Stomach smooth muscle (tissue), 2 donors: ENCODE measurements around the gene ARRB1.
"Not testable (repeated sequence)": the region's sequence is repeated elsewhere in the genome, so short reads cannot be mapped to it uniquely, and the experiment has no call there.

Experiments used
- H3K27ac ChIP-seq: one replicate; pipeline ENCODE4 v1.7.0; 2013; ENCODE audit warnings: mild to moderate bottlenecking, low read length, inconsistent platforms
- H3K27me3 ChIP-seq, 2 donors: one replicate each; pipeline ENCODE4 v1.7.0; 2013; ENCODE audit warnings: low read length in 2 of 2; ENCODE audit not compliant: insufficient read depth in 2 of 2, control insufficient read depth in 1 of 2
- H3K36me3 ChIP-seq, 2 donors: one replicate each; pipeline ENCODE4 v1.7.0; 2013; ENCODE audit warnings: low read length in 2 of 2; ENCODE audit not compliant: control insufficient read depth in 2 of 2, insufficient read depth in 2 of 2
- H3K4me1 ChIP-seq: one replicate; pipeline ENCODE4 v1.7.0; 2013; ENCODE audit warnings: low read length; ENCODE audit not compliant: control insufficient read depth, insufficient read depth
- H3K4me3 ChIP-seq, 2 donors: one replicate each; pipeline ENCODE4 v1.7.0; 2013; ENCODE audit warnings: low read length in 2 of 2
- H3K9ac ChIP-seq, 2 donors: one replicate each; pipeline ENCODE4 v1.7.0; 2013; ENCODE audit warnings: low read length in 2 of 2, mild to moderate bottlenecking in 1 of 2
- H3K9me3 ChIP-seq, 2 donors: one replicate each; pipeline ENCODE4 v1.7.0; 2013; ENCODE audit warnings: low read length in 2 of 2; ENCODE audit not compliant: control insufficient read depth in 2 of 2
- donor health status: healthy.
- donor health status: Pancreatic carcinoma.

ARRB1 gene

GRCh38 chr11:75386942-75387630 lies 35.6 kb upstream of the ARRB1 start:
- no peaks in the 10 kb centered on the region for H3K36me3 ChIP-seq
- H3K27ac ChIP-seq, result no peak overlapping the region
- H3K27me3 ChIP-seq, result peaks cover 2 to 3% of the 10 kb centered on the region in 2 donors
- no peak overlapping the region for H3K4me3 ChIP-seq
- no peaks in the 10 kb centered on the region for H3K9me3 ChIP-seq
- H3K4me1 ChIP-seq, result peaks cover 10% of the 10 kb centered on the region
- H3K9ac ChIP-seq, result no peak overlapping the region

GRCh38 chr11:75384438-75385080 lies 33.1 kb upstream of the ARRB1 start:
- H3K4me1 ChIP-seq, result peaks cover 15% of the 10 kb centered on the region
- H3K9me3 ChIP-seq, result no peaks in the 10 kb centered on the region
- H3K9ac ChIP-seq, result no peak overlapping the region
- no peaks in the 10 kb centered on the region for H3K36me3 ChIP-seq
- no peaks in the 10 kb centered on the region for H3K27me3 ChIP-seq
- H3K27ac ChIP-seq, result no peak overlapping the region
- no peak overlapping the region for H3K4me3 ChIP-seq

- H3K36me3 ChIP-seq, result no peaks in the 10 kb centered on the region
- no peaks in the 10 kb centered on the region for H3K27me3 ChIP-seq
- no peak overlapping the region for H3K27ac ChIP-seq
- no peak overlapping the region for H3K9ac ChIP-seq
- no peaks in the 10 kb centered on the region for H3K9me3 ChIP-seq
- no peak overlapping the region for H3K4me3 ChIP-seq
- peaks cover 11% of the 10 kb centered on the region for H3K4me1 ChIP-seq
Measured at GRCh38 chr11:75383246-75383645, 31.8 kb upstream of the ARRB1 start.

- H3K4me1 ChIP-seq, result peaks cover 10% of the 10 kb centered on the region
- H3K27ac ChIP-seq, result no peak overlapping the region
- H3K9ac ChIP-seq, result no peak overlapping the region
- no peak overlapping the region for H3K4me3 ChIP-seq
- H3K27me3 ChIP-seq, result no peaks in the 10 kb centered on the region
- no peaks in the 10 kb centered on the region for H3K36me3 ChIP-seq
- H3K9me3 ChIP-seq, result no peaks in the 10 kb centered on the region
Measured at GRCh38 chr11:75380716-75381420, 29.4 kb upstream of the ARRB1 start.

GRCh38 chr11:75380245-75380644 lies 28.8 kb upstream of the ARRB1 start:
- H3K27ac ChIP-seq, result no peak overlapping the region
- H3K36me3 ChIP-seq, result no peaks in the 10 kb centered on the region
- H3K9ac ChIP-seq, result no peak overlapping the region

GRCh38 chr11:75378776-75379175 lies 27.3 kb upstream of the ARRB1 start:
- H3K9me3 ChIP-seq, H3K4me3 ChIP-seq, H3K4me1 ChIP-seq, H3K27me3 ChIP-seq, H3K27ac ChIP-seq, H3K36me3 ChIP-seq, H3K9ac ChIP-seq: not testable (repeated sequence)

More at GRCh38 chr11:75380245-75380644, 28.8 kb upstream of the ARRB1 start:
- Histone ChIP-seq H3K4me1 (peaks cover 10% of the 10 kb centered on the region), H3K4me3 (no peak overlapping the region), H3K9me3 (no peaks in the 10 kb centered on the region), H3K27me3 (no peaks in the 10 kb centered on the region)

- Histone ChIP-seq H3K9ac (no peak overlapping the region), H3K36me3 (no peaks in the 10 kb centered on the region), H3K4me3 (no peak overlapping the region), H3K27me3 (no peaks in the 10 kb centered on the region), H3K9me3 (no peaks in the 10 kb centered on the region), H3K27ac (no peak overlapping the region), H3K4me1 (peaks cover 10% of the 10 kb centered on the region)
Measured at GRCh38 chr11:75376175-75376574, 24.7 kb upstream of the ARRB1 start.

GRCh38 chr11:75375626-75376025 lies 24.2 kb upstream of the ARRB1 start:
- Histone ChIP-seq H3K9me3 (no peaks in the 10 kb centered on the region), H3K4me1 (peaks cover 6% of the 10 kb centered on the region), H3K4me3 (no peak overlapping the region), H3K9ac (no peak overlapping the region), H3K36me3 (no peaks in the 10 kb centered on the region), H3K27me3 (no peaks in the 10 kb centered on the region), H3K27ac (no peak overlapping the region)

GRCh38 chr11:75374646-75375045 lies 23.2 kb upstream of the ARRB1 start:
- Histone ChIP-seq H3K9me3 (no peaks in the 10 kb centered on the region), H3K36me3 (no peaks in the 10 kb centered on the region), H3K4me1 (peaks cover 5% of the 10 kb centered on the region), H3K4me3 (no peak overlapping the region), H3K9ac (no peak overlapping the region), H3K27ac (no peak overlapping the region), H3K27me3 (no peaks in the 10 kb centered on the region)

- H3K9ac ChIP-seq, result no peak overlapping the region
- H3K4me3 ChIP-seq, result no peak overlapping the region
- no peaks in the 10 kb centered on the region for H3K9me3 ChIP-seq
- no peaks in the 10 kb centered on the region for H3K27me3 ChIP-seq
- no peaks in the 10 kb centered on the region for H3K36me3 ChIP-seq
- H3K27ac ChIP-seq, result no peak overlapping the region
- peaks cover 5% of the 10 kb centered on the region for H3K4me1 ChIP-seq
Measured at GRCh38 chr11:75373201-75373600, 21.7 kb upstream of the ARRB1 start.
